Peyer's patch (tissue), 4 donors: ENCODE results near the gene ZBTB49. TPM values are rescaled to one million over a fixed set of nuclear protein-coding genes. Genes with fewer than 3 reads are reported as not detected.

Source experiments
- DNase-seq, 3 donors: peaks; one replicate each; pipeline ENCODE4 v3.0.0-alpha.2; 2017 to 2019
- H3K27ac ChIP-seq, 4 donors: fragments of 200-600 bp; sonication (generic); one replicate each; pipeline ENCODE4 v1.5.1; 2016 to 2019
- H3K27me3 ChIP-seq, 2 donors: fragments of 200-600 bp; sonication (generic); one replicate each; pipeline ENCODE4 v1.5.1; 2019
- H3K36me3 ChIP-seq, 3 donors: fragments of 200-600 bp; sonication (generic); one replicate each; pipeline ENCODE4 v1.5.1; 2016 to 2019
- H3K4me1 ChIP-seq, 4 donors: fragments of 200-600 bp; sonication (generic); one replicate each; pipeline ENCODE4 v1.5.1; 2016 to 2019
- H3K4me3 ChIP-seq, 4 donors: fragments of 200-600 bp; sonication (generic); 1 replicate in 3 of 4; 2 replicates in 1 of 4; pipeline ENCODE4 v1.5.1; 2016 to 2019; ENCODE audit warnings: mild to moderate bottlenecking in 1 of 4
- H3K9me3 ChIP-seq, 4 donors: fragments of 200-600 bp; sonication (generic); one replicate each; pipeline ENCODE4 v1.5.1; 2016 to 2019; ENCODE audit warnings: mild to moderate bottlenecking in 1 of 4
- CTCF ChIP-seq, 6 experiments: fragments of 450-650 bp in 4 of 6; fragments of 200-600 bp in 2 of 6; sonication (generic) in 1 of 6; IDR thresholded peaks; one replicate each; pipeline ENCODE4 v1.5.1; 2017 to 2019; ENCODE audit warnings: antibody characterized with exemption in 6 of 6, mild to moderate bottlenecking in 3 of 6, moderate library complexity in 1 of 6
- POLR2A ChIP-seq, 2 donors: fragments of 450-650 bp; IDR thresholded peaks; one replicate each; pipeline ENCODE4 v1.5.1; 2017; ENCODE audit warnings: antibody characterized with exemption in 2 of 2, mild to moderate bottlenecking in 2 of 2, moderate library complexity in 2 of 2
- total RNA-seq, 4 donors: library from RNA; depleted of rRNA; stranded (reverse); fragments of >200 nt; gene quantifications; one replicate each; pipeline ENCODE4 v1.1.0, GENCODE V29; 2016

The ZBTB49 gene
- total RNA-seq, 4 donors from 2014 or later: 3.3 to 17.0 (median 11.7) TPM

DNA sequence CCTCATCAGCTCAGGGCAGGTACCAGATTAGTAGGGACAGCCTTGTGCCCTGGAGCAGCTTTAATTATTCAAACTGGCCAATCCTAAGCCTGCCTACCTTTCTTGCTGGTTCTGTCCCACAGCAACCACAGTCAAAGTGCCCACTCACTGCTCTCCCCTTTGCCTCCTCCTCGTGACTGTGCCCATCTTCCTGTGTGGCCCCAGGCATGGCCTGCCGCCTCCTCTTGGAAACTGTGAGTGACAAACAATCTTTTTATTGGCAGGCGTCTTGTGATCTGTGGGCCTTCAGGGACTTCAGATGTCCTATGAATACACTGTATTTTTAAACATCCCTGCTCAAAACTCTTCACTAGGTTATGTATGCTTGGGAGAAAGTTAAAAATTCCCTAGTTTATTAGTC is 74.0 kb downstream of the ZBTB49 start:
- Histone ChIP-seq H3K9me3 (no peaks in the 10 kb centered on the region), H3K4me1 (no peaks in the 10 kb centered on the region), H3K27me3 (no peaks in the 10 kb centered on the region), H3K27ac (no peak overlapping the region), H3K36me3 (no peaks in the 10 kb centered on the region), H3K4me3 (no peak overlapping the region)
- no peak for DNase-seq
- no peak for TF ChIP-seq CTCF (IDR thresholded peaks at IDR 0.05)
- no peak for TF ChIP-seq POLR2A (IDR thresholded peaks at IDR 0.05)

DNA sequence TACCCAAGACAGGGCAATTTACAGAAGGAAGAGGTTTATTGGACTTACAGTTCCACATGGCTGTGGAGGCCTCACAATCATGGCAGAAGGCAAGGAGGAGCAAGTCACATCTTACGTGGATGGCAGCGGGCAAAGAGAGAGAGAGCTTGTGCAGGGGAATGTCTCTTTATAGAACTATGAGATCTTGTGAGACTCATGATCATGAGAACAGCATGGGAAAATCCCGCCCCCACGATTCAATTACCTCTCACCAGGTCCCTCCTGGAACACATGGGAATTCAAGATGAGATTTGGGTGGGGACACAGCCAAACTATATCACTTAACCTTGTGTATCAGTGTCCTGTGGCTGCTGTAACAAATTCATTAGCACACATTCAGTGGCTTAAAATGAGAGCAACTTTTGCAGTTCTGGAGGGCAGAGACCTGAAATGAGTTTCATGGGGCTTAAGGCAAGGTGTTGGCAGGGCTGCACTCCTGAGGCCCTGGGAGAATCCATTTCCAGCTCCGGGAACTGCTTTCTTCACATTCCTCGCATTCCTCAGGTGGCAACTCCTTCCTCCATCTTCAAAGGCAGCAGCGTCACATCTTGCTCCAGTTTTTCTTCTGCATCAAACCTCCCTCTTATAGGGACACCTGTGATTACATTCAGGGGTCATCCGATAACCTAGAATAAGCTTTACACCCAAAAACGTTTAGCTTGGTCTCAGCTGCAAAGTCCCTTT is 74.6 kb downstream of the ZBTB49 start:
- no peaks in the 10 kb centered on the region for H3K9me3 ChIP-seq
- H3K27ac ChIP-seq: no peak overlapping the region
- H3K36me3 ChIP-seq: no peaks in the 10 kb centered on the region
- DNase-seq: no peak
- no peaks in the 10 kb centered on the region for H3K4me1 ChIP-seq
- no peaks in the 10 kb centered on the region for H3K27me3 ChIP-seq
- H3K4me3 ChIP-seq: no peak overlapping the region
- TF ChIP-seq CTCF (IDR thresholded peaks at IDR 0.05): no peak
- no peak for TF ChIP-seq POLR2A (IDR thresholded peaks at IDR 0.05)

DNA sequence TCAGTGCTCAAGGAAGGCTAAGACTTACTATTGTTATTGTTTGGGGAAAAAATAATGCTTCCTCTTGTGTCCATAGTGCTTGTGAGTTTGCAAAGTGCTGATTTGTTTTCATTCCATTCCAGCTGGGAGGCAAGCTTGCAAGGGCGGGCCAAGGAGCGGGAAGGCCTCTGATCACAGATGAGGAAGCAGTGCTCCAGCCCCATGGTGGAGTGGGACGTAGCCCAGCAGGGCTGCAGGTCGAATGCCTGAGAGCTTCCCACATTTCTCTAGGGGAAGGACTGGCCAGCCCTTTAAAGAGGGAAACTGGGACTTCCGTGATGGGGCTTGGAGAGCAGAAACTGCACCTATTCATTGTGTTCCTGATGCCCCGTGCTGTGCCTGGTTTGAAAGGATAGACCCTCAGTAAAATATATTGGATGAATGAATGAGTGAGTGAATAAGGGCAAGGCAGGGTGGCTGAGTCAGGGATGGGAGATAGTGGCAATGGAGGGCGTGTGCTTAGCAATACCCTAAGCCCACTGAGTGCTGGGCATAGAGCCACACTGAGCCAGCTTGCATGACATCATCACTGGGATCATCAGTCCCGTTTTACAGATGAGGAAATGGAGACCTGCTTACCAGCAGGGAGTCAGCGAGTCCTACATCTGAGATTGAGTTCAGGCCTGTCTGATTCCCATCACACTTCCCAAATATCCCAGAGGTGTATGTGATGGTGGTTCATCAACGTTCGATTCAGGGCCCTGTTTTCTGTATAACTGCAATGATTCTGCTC is 78.9 kb downstream of the ZBTB49 start:
- DNase-seq: no peak

More for the DNA sequence above, 78.9 kb downstream of the ZBTB49 start:
- Histone ChIP-seq H3K36me3 (no peaks in the 10 kb centered on the region), H3K27ac (no peak overlapping the region), H3K27me3 (no peaks in the 10 kb centered on the region), H3K9me3 (no peaks in the 10 kb centered on the region), H3K4me3 (no peak overlapping the region), H3K4me1 (no peaks in the 10 kb centered on the region)
- TF ChIP-seq POLR2A (IDR thresholded peaks at IDR 0.05) (no peak), CTCF (IDR thresholded peaks at IDR 0.05) (no peak)

Other genes starting within 250 kb of the ZBTB49 start
- gene OTOP1, start 63.3 kb upstream of the ZBTB49 start, total RNA-seq: not detected
- 10 to 100 TPM; 10.7 to 15.5 (median 14.2) TPM for gene TMEM128, start 42.0 kb upstream of the ZBTB49 start, total RNA-seq
- 1 to 10 TPM; 2.8 to 6.3 (median 4.4) TPM for gene LYAR, start 97 bp upstream of the ZBTB49 start, total RNA-seq
- gene NSG1, start 96.9 kb downstream of the ZBTB49 start, total RNA-seq: 10 to 100 TPM in 1 of 4 donors, 1 to 10 TPM in 3; 2.0 to 13.2 (median 3.7) TPM